Measurements from ENCODE around the gene SORCS3.

DNA sequence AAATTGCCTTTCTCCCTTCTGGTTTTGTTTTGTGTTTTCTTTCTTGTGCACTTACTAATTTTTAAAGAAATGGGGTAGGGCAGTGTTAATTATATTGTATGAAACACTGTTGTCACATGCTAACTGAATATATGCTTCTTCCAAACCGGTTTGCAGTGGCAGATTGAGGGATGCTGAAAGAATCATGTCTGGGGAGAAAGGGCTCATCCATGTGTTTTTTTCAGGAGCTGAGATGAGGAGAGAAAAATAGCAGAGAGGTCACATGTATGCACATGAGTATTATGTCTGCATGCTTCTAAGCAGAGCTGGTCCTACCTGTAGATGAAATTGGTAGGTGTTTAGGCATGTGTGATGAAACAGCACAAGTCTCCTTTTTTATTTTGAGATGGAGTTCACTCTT is 17.0 kb downstream of the SORCS3 start:
- TF ChIP-seq, protein P1, sequence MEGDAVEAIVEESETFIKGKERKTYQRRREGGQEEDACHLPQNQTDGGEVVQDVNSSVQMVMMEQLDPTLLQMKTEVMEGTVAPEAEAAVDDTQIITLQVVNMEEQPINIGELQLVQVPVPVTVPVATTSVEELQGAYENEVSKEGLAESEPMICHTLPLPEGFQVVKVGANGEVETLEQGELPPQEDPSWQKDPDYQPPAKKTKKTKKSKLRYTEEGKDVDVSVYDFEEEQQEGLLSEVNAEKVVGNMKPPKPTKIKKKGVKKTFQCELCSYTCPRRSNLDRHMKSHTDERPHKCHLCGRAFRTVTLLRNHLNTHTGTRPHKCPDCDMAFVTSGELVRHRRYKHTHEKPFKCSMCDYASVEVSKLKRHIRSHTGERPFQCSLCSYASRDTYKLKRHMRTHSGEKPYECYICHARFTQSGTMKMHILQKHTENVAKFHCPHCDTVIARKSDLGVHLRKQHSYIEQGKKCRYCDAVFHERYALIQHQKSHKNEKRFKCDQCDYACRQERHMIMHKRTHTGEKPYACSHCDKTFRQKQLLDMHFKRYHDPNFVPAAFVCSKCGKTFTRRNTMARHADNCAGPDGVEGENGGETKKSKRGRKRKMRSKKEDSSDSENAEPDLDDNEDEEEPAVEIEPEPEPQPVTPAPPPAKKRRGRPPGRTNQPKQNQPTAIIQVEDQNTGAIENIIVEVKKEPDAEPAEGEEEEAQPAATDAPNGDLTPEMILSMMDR (conservative IDR thresholded peaks at IDR 0.05): no peak
- TF ChIP-seq ZFX (IDR thresholded peaks at IDR 0.05): no peak

All from C4-2B (cell line).